ENCODE results near the gene IKZF5.
A peak's percentile ranks its signal among the peaks of the same experiment; 100 is the strongest.

Gene IKZF5

DNA sequence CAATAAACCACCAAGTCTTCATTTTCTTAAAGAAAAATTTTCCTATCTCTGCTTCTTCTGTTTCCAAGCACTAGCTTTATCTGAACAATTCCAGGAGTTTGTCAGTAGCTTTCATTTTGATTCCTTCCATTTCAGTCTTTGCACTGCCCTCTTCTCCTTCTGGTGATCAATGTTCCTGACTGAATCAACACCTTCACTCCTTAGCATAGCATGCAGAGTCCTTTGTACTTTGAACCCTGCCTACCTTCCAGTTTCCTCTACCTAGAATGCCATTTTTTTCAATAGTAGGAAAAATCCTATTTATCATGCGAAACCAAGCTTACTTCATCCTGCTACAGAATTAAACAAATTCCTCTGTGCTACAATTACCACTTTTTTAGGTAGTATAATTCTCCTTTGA lies 52.7 kb downstream of the IKZF5 start:
- Histone ChIP-seq H3F3A (ENCODE audit: insufficient read depth, low read length) (peaks cover 6% of the 10 kb centered on the region; the same call in 1 of the 2 replicates), H3K4me3 (ENCODE audit: low read length) (no peak overlapping the region), H3K4me2 (ENCODE audit: low read depth, low read length) (no peak overlapping the region), H3K36me3 (replicated peaks; ENCODE audit: insufficient read depth, low read length) (no peaks in the 10 kb centered on the region), H4K20me1 (ENCODE audit: insufficient read depth, low read length) (no peaks in the 10 kb centered on the region), H3K27me3 (replicated peaks; ENCODE audit: insufficient read depth, low read length) (peaks cover 13% of the 10 kb centered on the region; the same call in 1 of the 2 replicates), H2AFZ (ENCODE audit: low read length) (no peak overlapping the region), H3K27ac (ENCODE audit: low read length) (no peak overlapping the region), H3K9me2 (replicated peaks; ENCODE audit: insufficient read depth, low read length) (no peaks in the 10 kb centered on the region), H3K9me3 (replicated peaks; ENCODE audit: insufficient read depth, low read length) (no peaks in the 10 kb centered on the region), H3K9ac (ENCODE audit: low read length) (no peak overlapping the region), H3K4me1 (ENCODE audit: low read length) (peaks cover 6% of the 10 kb centered on the region), H3K79me2 (ENCODE audit: low read length) (no peaks in the 10 kb centered on the region)
- DNase-seq: no peak
- no peak for TF ChIP-seq EZH2 (optimal IDR thresholded peaks at IDR 0.05; ENCODE audit: low read depth, low read length)
- no peak for TF ChIP-seq EZH2phosphoT487 (IDR thresholded peaks at IDR 0.05; ENCODE audit: low read length)
- TF ChIP-seq, protein P1, sequence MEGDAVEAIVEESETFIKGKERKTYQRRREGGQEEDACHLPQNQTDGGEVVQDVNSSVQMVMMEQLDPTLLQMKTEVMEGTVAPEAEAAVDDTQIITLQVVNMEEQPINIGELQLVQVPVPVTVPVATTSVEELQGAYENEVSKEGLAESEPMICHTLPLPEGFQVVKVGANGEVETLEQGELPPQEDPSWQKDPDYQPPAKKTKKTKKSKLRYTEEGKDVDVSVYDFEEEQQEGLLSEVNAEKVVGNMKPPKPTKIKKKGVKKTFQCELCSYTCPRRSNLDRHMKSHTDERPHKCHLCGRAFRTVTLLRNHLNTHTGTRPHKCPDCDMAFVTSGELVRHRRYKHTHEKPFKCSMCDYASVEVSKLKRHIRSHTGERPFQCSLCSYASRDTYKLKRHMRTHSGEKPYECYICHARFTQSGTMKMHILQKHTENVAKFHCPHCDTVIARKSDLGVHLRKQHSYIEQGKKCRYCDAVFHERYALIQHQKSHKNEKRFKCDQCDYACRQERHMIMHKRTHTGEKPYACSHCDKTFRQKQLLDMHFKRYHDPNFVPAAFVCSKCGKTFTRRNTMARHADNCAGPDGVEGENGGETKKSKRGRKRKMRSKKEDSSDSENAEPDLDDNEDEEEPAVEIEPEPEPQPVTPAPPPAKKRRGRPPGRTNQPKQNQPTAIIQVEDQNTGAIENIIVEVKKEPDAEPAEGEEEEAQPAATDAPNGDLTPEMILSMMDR (IDR thresholded peaks at IDR 0.05; ENCODE audit: low read length): no peak

DNA sequence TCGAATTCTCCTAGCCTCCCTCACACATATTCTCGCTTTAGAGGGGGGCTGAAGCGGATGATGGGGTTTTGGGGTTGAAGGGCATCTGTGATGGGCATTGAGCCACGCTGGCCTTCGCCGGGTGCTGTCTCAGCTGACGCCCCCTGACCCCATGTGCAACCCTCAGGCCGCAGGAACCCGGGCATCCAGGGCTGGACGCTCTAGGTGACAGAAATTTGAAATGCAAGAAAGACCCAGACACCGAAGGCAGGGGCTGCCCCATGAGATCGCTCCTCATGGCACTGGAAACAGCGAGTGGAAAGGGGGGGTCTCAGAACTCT lies 53.9 kb downstream of the IKZF5 start:
- H3K4me3 ChIP-seq (ENCODE audit: low read length): peak overlapping the region; percentile 87
- H3F3A ChIP-seq (ENCODE audit: insufficient read depth, low read length): peaks cover 6% of the 10 kb centered on the region; the same call in 1 of the 2 replicates
- no peaks in the 10 kb centered on the region; the same call in 1 of the 2 replicates for H3K36me3 ChIP-seq (replicated peaks; ENCODE audit: insufficient read depth, low read length)
- H4K20me1 ChIP-seq (ENCODE audit: insufficient read depth, low read length): no peaks in the 10 kb centered on the region
- H3K27ac ChIP-seq (ENCODE audit: low read length): no peak overlapping the region
- H2AFZ ChIP-seq (ENCODE audit: low read length): peak overlapping the region; percentile 97
- DNase-seq: no peak
- no peaks in the 10 kb centered on the region for H3K9me3 ChIP-seq (replicated peaks; ENCODE audit: insufficient read depth, low read length)
- H3K4me1 ChIP-seq (ENCODE audit: low read length): peaks cover 6% of the 10 kb centered on the region
- H3K9me2 ChIP-seq (replicated peaks; ENCODE audit: insufficient read depth, low read length): no peaks in the 10 kb centered on the region
- no peaks in the 10 kb centered on the region for H3K79me2 ChIP-seq (ENCODE audit: low read length)
- TF ChIP-seq, protein P1 (IDR thresholded peaks at IDR 0.05; ENCODE audit: low read length): no peak
- TF ChIP-seq EZH2phosphoT487 (IDR thresholded peaks at IDR 0.05; ENCODE audit: low read length) (no peak), EZH2 (optimal IDR thresholded peaks at IDR 0.05; ENCODE audit: low read depth, low read length) (no peak)
- peaks cover 13% of the 10 kb centered on the region; the same call in 1 of the 2 replicates for H3K27me3 ChIP-seq (replicated peaks; ENCODE audit: insufficient read depth, low read length)
- H3K9ac ChIP-seq (ENCODE audit: low read length): no peak overlapping the region
- H3K4me2 ChIP-seq (ENCODE audit: low read depth, low read length): peak overlapping the region; percentile 79

DNA sequence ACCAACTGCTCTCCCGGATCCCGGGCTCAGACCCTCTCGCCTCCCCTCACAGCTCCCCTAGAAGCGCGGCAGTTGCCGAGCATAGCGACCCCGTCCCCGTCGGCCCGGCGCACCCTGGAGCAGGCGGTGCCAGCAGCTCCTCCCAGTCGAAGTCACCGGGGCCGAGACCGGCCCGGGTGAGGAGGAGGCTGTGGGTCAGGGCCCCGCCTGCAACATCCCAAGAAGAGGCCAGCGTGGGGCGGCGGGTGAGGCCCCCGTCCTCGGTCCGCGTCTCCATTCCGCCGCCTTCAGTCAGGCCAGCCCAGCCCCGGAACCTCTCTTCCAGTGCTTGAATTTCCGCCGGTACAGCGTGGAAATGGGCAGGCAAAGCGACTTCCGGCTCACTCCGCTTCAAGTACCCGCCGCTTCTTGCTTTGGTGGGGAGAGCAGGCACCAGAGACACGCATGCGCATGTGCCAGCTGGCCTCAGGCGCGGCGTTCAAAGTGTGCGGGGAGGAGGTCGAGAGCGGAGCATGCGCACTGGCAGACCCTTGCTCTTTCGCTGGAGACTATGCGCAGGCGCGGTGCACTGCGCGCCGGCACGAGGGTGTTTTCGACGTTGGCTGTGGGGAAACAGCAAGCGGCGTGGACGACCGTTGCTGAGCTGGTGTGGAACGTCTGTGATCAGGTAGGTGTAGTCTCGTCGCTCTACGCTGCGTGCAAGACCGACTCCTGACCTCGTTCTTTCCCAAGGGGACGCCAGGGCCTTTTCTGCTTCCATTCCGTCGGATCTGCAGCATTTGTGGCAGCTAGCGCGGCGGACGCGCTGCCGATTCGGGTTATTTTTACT lies 54.5 kb downstream of the IKZF5 start, which contains the start of gene C10orf88:
Gene C10orf88, minus strand, starts transcription at position 326 of the 829 bp plus-strand sequence. Its CDS starts 49 bp downstream, at position 277.
- H3K4me1 ChIP-seq (ENCODE audit: low read length): peaks cover 6% of the 10 kb centered on the region
- H3K27ac ChIP-seq (ENCODE audit: low read length): peak within 1 kb of the TSS; percentile 47; the same call in 1 of the 2 replicates
- H3K4me3 ChIP-seq (ENCODE audit: low read length): peak within 1 kb of the TSS; percentile 87
- no peaks in the 10 kb centered on the region; the same call in 1 of the 2 replicates for H3K36me3 ChIP-seq (replicated peaks; ENCODE audit: insufficient read depth, low read length)
- H3K9me3 ChIP-seq (replicated peaks; ENCODE audit: insufficient read depth, low read length): no peaks in the 10 kb centered on the region
- DNase-seq: peak; percentile 99
- peak within 1 kb of the TSS; percentile 86 for H3K9ac ChIP-seq (ENCODE audit: low read length)
- H4K20me1 ChIP-seq (ENCODE audit: insufficient read depth, low read length): no peaks in the 10 kb centered on the region
- TF ChIP-seq EZH2 (optimal IDR thresholded peaks at IDR 0.05; ENCODE audit: low read depth, low read length) (no peak), EZH2phosphoT487 (IDR thresholded peaks at IDR 0.05; ENCODE audit: low read length) (no peak)
- TF ChIP-seq, protein P1 (IDR thresholded peaks at IDR 0.05; ENCODE audit: low read length): no peak
- no peaks in the 10 kb centered on the region for H3K79me2 ChIP-seq (ENCODE audit: low read length)
- peaks cover 6% of the 10 kb centered on the region; the same call in 1 of the 2 replicates for H3F3A ChIP-seq (ENCODE audit: insufficient read depth, low read length)
- peak within 1 kb of the TSS; percentile 97 for H2AFZ ChIP-seq (ENCODE audit: low read length)
- peaks cover 13% of the 10 kb centered on the region; the same call in 1 of the 2 replicates for H3K27me3 ChIP-seq (replicated peaks; ENCODE audit: insufficient read depth, low read length)
- no peaks in the 10 kb centered on the region for H3K9me2 ChIP-seq (replicated peaks; ENCODE audit: insufficient read depth, low read length)
- peak within 1 kb of the TSS; percentile 79 for H3K4me2 ChIP-seq (ENCODE audit: low read depth, low read length)

Measured in MM.1S (cell line).